ENCODE results near the gene PARP9.

Gene PARP9

DNA sequence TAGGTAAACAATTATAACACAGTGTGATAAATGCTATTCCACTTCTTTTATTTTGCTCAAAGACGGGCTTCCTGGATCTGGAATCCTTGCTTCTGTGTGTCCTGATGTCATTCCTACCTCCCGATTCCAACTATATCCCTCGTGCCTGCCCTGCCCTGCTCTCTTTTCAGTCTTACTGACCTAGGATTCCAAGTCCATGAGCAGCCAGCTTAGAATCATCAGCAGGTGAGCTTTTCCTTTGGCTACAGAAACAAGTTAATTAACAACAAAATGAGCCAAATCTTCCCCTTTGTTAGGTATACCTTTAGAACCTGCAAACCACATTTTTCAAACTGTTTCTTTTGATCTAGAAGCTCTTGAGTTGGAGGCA, 27.5 kb downstream of the PARP9 start:
- Histone ChIP-seq H3K4me3 (ENCODE audit: low read length) (no peak overlapping the region), H3K9ac (ENCODE audit: low read length) (no peak overlapping the region), H3K9me3 (ENCODE audit: insufficient read depth, low read length) (no peaks in the 10 kb centered on the region), H3K27me3 (ENCODE audit: low read depth, low read length) (no peaks in the 10 kb centered on the region), H3K36me3 (replicated peaks; ENCODE audit: low read depth, low read length) (peaks cover 62% of the 10 kb centered on the region), H3K79me2 (ENCODE audit: low read length) (peaks cover 6% of the 10 kb centered on the region), H3K4me1 (ENCODE audit: low read length) (peaks cover 21% of the 10 kb centered on the region), H3K27ac (ENCODE audit: low read length) (no peak overlapping the region), H4K20me1 (ENCODE audit: insufficient read depth, low read length) (peaks cover 8% of the 10 kb centered on the region), H3K4me2 (ENCODE audit: low read length) (no peak overlapping the region), H2AFZ (ENCODE audit: low read depth, low read length) (no peak overlapping the region)
- TF ChIP-seq, protein P1, sequence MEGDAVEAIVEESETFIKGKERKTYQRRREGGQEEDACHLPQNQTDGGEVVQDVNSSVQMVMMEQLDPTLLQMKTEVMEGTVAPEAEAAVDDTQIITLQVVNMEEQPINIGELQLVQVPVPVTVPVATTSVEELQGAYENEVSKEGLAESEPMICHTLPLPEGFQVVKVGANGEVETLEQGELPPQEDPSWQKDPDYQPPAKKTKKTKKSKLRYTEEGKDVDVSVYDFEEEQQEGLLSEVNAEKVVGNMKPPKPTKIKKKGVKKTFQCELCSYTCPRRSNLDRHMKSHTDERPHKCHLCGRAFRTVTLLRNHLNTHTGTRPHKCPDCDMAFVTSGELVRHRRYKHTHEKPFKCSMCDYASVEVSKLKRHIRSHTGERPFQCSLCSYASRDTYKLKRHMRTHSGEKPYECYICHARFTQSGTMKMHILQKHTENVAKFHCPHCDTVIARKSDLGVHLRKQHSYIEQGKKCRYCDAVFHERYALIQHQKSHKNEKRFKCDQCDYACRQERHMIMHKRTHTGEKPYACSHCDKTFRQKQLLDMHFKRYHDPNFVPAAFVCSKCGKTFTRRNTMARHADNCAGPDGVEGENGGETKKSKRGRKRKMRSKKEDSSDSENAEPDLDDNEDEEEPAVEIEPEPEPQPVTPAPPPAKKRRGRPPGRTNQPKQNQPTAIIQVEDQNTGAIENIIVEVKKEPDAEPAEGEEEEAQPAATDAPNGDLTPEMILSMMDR (IDR thresholded peaks at IDR 0.05; ENCODE audit: low read depth, low read length) = no peak
- TF ChIP-seq EZH2phosphoT487 (IDR thresholded peaks at IDR 0.05; ENCODE audit: low read depth) = no peak

DNA sequence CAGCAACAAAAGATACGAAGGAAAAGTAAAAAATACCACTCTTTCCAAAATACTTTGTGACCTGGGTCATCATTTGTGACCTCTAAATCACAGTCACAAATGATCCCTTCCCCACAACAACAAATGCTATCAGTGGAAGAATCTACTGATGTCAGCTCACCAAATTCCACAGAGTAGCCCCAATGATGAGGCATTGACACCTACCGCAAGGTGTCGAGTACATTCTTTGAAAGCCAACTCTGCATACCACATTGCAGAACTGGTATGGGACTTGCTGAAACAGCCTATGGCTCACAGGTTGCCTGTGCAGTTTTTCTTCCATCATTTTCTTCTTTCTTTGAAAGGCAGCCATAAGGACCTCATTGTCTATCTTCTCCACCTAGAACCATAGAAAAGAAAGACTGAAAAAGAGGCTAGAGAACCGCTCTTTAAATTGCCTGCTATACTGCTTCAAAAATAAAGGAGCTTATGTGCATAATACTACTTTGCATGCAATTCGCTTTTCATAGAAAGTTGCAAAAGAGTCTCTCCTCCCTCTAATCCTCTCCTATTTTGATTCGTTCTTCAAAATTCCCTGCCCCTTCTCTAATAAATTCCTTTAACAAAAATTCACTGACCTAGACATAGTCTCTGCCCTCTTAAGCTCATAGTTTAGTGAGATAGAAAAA, 28.0 kb downstream of the PARP9 start:
- H3K79me2 ChIP-seq (ENCODE audit: low read length) = peaks cover 6% of the 10 kb centered on the region
- TF ChIP-seq, protein P1 (IDR thresholded peaks at IDR 0.05; ENCODE audit: low read depth, low read length) = no peak
- no peak for TF ChIP-seq EZH2phosphoT487 (IDR thresholded peaks at IDR 0.05; ENCODE audit: low read depth)
- H3K27me3 ChIP-seq (ENCODE audit: low read depth, low read length) = no peaks in the 10 kb centered on the region
- peaks cover 8% of the 10 kb centered on the region for H4K20me1 ChIP-seq (ENCODE audit: insufficient read depth, low read length)
- H3K4me2 ChIP-seq (ENCODE audit: low read length) = no peak overlapping the region
- peaks cover 64% of the 10 kb centered on the region for H3K36me3 ChIP-seq (replicated peaks; ENCODE audit: low read depth, low read length)
- no peak overlapping the region for H3K4me3 ChIP-seq (ENCODE audit: low read length)
- no peaks in the 10 kb centered on the region for H3K9me3 ChIP-seq (ENCODE audit: insufficient read depth, low read length)
- no peak overlapping the region for H3K9ac ChIP-seq (ENCODE audit: low read length)
- no peak overlapping the region for H2AFZ ChIP-seq (ENCODE audit: low read depth, low read length)
- peaks cover 21% of the 10 kb centered on the region for H3K4me1 ChIP-seq (ENCODE audit: low read length)
- H3K27ac ChIP-seq (ENCODE audit: low read length) = no peak overlapping the region

DNA sequence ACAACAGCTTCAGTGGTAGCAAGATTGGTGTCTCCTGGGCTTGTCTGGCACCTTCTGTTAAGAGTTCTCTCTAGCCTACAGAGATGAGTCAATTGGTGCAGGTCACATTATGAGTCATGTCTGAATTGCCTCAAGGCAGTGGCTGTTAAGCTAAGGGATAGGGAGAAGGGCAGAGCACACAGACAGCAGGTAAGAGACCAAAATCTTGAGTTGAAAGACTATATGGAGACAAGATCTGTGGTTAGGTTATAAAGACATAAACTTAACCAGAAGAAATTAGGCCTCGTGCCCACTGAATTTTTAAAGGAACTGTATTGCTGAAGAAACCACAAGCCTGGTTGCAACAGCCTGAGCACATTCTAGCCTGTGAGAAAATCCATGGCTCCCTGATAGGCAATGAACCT, 30.2 kb downstream of the PARP9 start:
- Histone ChIP-seq H3K79me2 (ENCODE audit: low read length) (peaks cover 6% of the 10 kb centered on the region), H3K9me3 (ENCODE audit: insufficient read depth, low read length) (no peaks in the 10 kb centered on the region), H4K20me1 (ENCODE audit: insufficient read depth, low read length) (peaks cover 8% of the 10 kb centered on the region), H3K4me2 (ENCODE audit: low read length) (peak overlapping the region; percentile 77), H3K36me3 (replicated peaks; ENCODE audit: low read depth, low read length) (peaks cover 64% of the 10 kb centered on the region), H3K4me1 (ENCODE audit: low read length) (peaks cover 21% of the 10 kb centered on the region), H3K27me3 (ENCODE audit: low read depth, low read length) (no peaks in the 10 kb centered on the region), H2AFZ (ENCODE audit: low read depth, low read length) (no peak overlapping the region), H3K4me3 (ENCODE audit: low read length) (0 out of 2 replicates have a peak overlapping the region, but pooled peaks have one; percentile 28), H3K9ac (ENCODE audit: low read length) (peak overlapping the region; percentile 35; the same call in 1 of the 2 replicates), H3K27ac (ENCODE audit: low read length) (peak overlapping the region; percentile 73)
- TF ChIP-seq, protein P1 (IDR thresholded peaks at IDR 0.05; ENCODE audit: low read depth, low read length) = no peak
- no peak for TF ChIP-seq EZH2phosphoT487 (IDR thresholded peaks at IDR 0.05; ENCODE audit: low read depth)

DNA sequence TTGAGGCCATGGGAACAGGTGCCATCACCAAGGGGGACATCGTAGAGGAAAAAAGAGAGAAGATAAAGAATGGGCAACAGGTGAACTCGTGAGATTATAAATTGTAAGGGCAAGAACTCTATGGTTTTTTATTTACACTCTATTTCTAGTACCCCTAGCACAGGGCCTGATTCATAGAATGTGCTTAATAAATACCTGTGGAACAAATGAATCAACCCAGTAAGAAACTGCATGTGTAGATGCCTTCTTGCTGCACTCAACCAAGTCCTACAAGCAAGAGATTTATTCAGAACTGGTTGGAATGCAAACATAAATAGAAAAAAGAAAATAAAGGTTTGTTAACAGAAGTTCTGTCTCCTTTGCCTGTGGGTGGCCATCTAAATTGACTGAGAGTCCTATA, 30.6 kb downstream of the PARP9 start:
- Histone ChIP-seq H3K4me3 (ENCODE audit: low read length) (0 out of 2 replicates have a peak overlapping the region, but pooled peaks have one; percentile 28), H3K79me2 (ENCODE audit: low read length) (peaks cover 6% of the 10 kb centered on the region), H3K4me1 (ENCODE audit: low read length) (peaks cover 21% of the 10 kb centered on the region), H3K9me3 (ENCODE audit: insufficient read depth, low read length) (no peaks in the 10 kb centered on the region), H3K36me3 (replicated peaks; ENCODE audit: low read depth, low read length) (peaks cover 60% of the 10 kb centered on the region), H3K9ac (ENCODE audit: low read length) (peak overlapping the region; percentile 35), H4K20me1 (ENCODE audit: insufficient read depth, low read length) (peaks cover 8% of the 10 kb centered on the region), H3K27me3 (ENCODE audit: low read depth, low read length) (no peaks in the 10 kb centered on the region), H3K27ac (ENCODE audit: low read length) (peak overlapping the region; percentile 73), H2AFZ (ENCODE audit: low read depth, low read length) (no peak overlapping the region), H3K4me2 (ENCODE audit: low read length) (peak overlapping the region; percentile 77)
- TF ChIP-seq, protein P1 (IDR thresholded peaks at IDR 0.05; ENCODE audit: low read depth, low read length) = no peak
- no peak for TF ChIP-seq EZH2phosphoT487 (IDR thresholded peaks at IDR 0.05; ENCODE audit: low read depth)

All from OCI-LY3 (cell line).